Esophagus squamous epithelium (tissue), 5 donors: Measurements from ENCODE around the gene EXOSC5. TPM values are rescaled to one million over a fixed set of nuclear protein-coding genes. Genes with fewer than 3 reads are reported as not detected.

ENCODE experiments used
- DNase-seq: peaks from one replicate; lab custom pipeline; 2025; lab: John Stamatoyannopoulos, UW
- H3K27ac ChIP-seq, 4 donors: fragments of 200-600 bp; sonication (generic); one replicate each; pipeline ENCODE4 v1.5.1; 2016 to 2019; ENCODE audit warnings: mild to moderate bottlenecking in 1 of 4
- H3K27me3 ChIP-seq, 4 donors: fragments of 200-600 bp; sonication (generic); 1 replicate in 3 of 4; 2 replicates in 1 of 4; pipeline versions ENCODE4 v1.5.1 to v1.6.0; 2017 to 2021; ENCODE audit warnings: antibody characterized with exemption in 1 of 4
- H3K36me3 ChIP-seq, 3 donors: fragments of 200-600 bp; sonication (generic); one replicate each; pipeline ENCODE4 v1.5.1; 2016 to 2019
- H3K4me1 ChIP-seq, 3 donors: fragments of 200-600 bp; sonication (generic); one replicate each; pipeline ENCODE4 v1.5.1; 2017 to 2019
- H3K4me3 ChIP-seq, 4 donors: fragments of 200-600 bp; sonication (generic); 1 replicate in 3 of 4; 2 replicates in 1 of 4; pipeline ENCODE4 v1.5.1; 2016 to 2019; ENCODE audit warnings: mild to moderate bottlenecking in 2 of 4, moderate library complexity in 1 of 4
- H3K9me3 ChIP-seq, 3 donors: fragments of 200-600 bp; sonication (generic); one replicate each; pipeline ENCODE4 v1.5.1; 2016 to 2019
- POLR2A ChIP-seq, 4 donors: fragments of 450-650 bp; IDR thresholded peaks; one replicate each; pipeline ENCODE4 v1.6.1; 2017; ENCODE audit warnings: antibody characterized with exemption in 4 of 4, mild to moderate bottlenecking in 4 of 4, moderate library complexity in 3 of 4
- WGBS, 2 donors: methylation state at CpG; one replicate each; pipeline ENCODE4 v1.1.5; 2018; 5-methylcytosine and 5-hydroxymethylcytosine counted together
- intact Hi-C: fragments of 100-400 bp; cut with DNase I; formaldehyde crosslinking; loops from one replicate; pipeline ENCODE4 v1.15.0; 2022
- total RNA-seq, 4 donors: library from RNA; depleted of rRNA; stranded (reverse); fragments of >200 nt; gene quantifications; one replicate each; pipeline ENCODE4 v1.1.0, GENCODE V29; 2016
- TF ChIP-seq, protein P1 (sequence below), 6 experiments: fragments of 450-650 bp in 4 of 6; fragments of 200-600 bp in 2 of 6; sonication (generic) in 2 of 6; IDR thresholded peaks; one replicate each; pipeline ENCODE4 v1.5.1; 2016 to 2019; ENCODE audit warnings: antibody characterized with exemption in 6 of 6, mild to moderate bottlenecking in 4 of 6, moderate library complexity in 4 of 6
- donor health status: DM: yes; HTN: yes; CAD: no.

The EXOSC5 gene
- total RNA-seq, 4 donors from 2014 or later: 22.4 to 37.0 (median 28.6) TPM

DNA sequence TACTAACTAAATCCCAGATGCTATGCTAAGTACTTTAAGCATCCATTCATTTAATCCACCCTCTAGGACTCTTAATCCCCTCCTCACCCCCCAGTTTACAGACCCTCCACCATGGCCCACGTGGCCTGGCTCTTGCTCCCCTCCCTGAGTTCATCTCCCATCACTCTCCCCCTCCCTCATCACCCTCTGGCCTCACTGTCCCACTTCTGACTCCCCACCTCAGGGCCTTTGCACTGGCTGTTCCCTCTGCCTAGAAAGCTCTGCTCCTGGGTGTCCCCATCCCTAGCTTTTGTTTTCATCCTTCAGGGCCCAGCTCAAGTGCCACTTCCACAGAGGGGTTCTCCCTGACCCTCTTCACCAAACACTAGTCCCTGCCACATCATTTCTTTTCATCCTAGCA, 37.4 kb downstream of the EXOSC5 start:
- peaks cover 3 to 43% (median 11%) of the 10 kb centered on the region in 3 donors for H3K4me1 ChIP-seq
- H3K36me3 ChIP-seq: no peaks in the 10 kb centered on the region
- no peak for TF ChIP-seq POLR2A (IDR thresholded peaks at IDR 0.05)
- TF ChIP-seq, protein P1, sequence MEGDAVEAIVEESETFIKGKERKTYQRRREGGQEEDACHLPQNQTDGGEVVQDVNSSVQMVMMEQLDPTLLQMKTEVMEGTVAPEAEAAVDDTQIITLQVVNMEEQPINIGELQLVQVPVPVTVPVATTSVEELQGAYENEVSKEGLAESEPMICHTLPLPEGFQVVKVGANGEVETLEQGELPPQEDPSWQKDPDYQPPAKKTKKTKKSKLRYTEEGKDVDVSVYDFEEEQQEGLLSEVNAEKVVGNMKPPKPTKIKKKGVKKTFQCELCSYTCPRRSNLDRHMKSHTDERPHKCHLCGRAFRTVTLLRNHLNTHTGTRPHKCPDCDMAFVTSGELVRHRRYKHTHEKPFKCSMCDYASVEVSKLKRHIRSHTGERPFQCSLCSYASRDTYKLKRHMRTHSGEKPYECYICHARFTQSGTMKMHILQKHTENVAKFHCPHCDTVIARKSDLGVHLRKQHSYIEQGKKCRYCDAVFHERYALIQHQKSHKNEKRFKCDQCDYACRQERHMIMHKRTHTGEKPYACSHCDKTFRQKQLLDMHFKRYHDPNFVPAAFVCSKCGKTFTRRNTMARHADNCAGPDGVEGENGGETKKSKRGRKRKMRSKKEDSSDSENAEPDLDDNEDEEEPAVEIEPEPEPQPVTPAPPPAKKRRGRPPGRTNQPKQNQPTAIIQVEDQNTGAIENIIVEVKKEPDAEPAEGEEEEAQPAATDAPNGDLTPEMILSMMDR (IDR thresholded peaks at IDR 0.05): no peak
- H3K4me3 ChIP-seq: no peak overlapping the region
- DNase-seq: no peak
- WGBS, 2 donors: 82 to 94% methylated on average over 1 of the region's 1 CpG
- intact Hi-C loops: no loop called here
- no peak overlapping the region for H3K27ac ChIP-seq
- no peaks in the 10 kb centered on the region for H3K9me3 ChIP-seq
- no peaks in the 10 kb centered on the region for H3K27me3 ChIP-seq

- H3K4me3 ChIP-seq: no peak overlapping the region
- no peak overlapping the region for H3K27ac ChIP-seq
- H3K4me1 ChIP-seq: peaks cover 0 to 49% (median 1%) of the 10 kb centered on the region in 3 donors
- no peaks in the 10 kb centered on the region for H3K9me3 ChIP-seq
- H3K36me3 ChIP-seq: no peaks in the 10 kb centered on the region
- 81 to 83% methylated on average over 3 to 5 of the region's 13 CpGs for WGBS, 2 donors
- H3K27me3 ChIP-seq: no peaks in the 10 kb centered on the region
- TF ChIP-seq POLR2A (IDR thresholded peaks at IDR 0.05): no peak
- TF ChIP-seq, protein P1 (IDR thresholded peaks at IDR 0.05): no peak
- intact Hi-C loops: no loop called here
- no peak for DNase-seq
Observed at GRCh38 chr19:41357746-41358145, 39.4 kb downstream of the EXOSC5 start.

GRCh38 chr19:41356984-41357739, 40.0 kb downstream of the EXOSC5 start:
- 71 to 79% methylated on average over 9 to 11 of the region's 11 CpGs for WGBS, 2 donors
- intact Hi-C loops: no loop called here
- H3K27ac ChIP-seq: no peak overlapping the region
- no peak overlapping the region for H3K4me3 ChIP-seq
- no peaks in the 10 kb centered on the region for H3K36me3 ChIP-seq
- no peaks in the 10 kb centered on the region for H3K27me3 ChIP-seq
- H3K9me3 ChIP-seq: no peaks in the 10 kb centered on the region
- no peak for DNase-seq
- H3K4me1 ChIP-seq: peaks cover 0 to 49% (median 0%) of the 10 kb centered on the region in 3 donors
- TF ChIP-seq, protein P1 (IDR thresholded peaks at IDR 0.05): no peak
- no peak for TF ChIP-seq POLR2A (IDR thresholded peaks at IDR 0.05)

DNA sequence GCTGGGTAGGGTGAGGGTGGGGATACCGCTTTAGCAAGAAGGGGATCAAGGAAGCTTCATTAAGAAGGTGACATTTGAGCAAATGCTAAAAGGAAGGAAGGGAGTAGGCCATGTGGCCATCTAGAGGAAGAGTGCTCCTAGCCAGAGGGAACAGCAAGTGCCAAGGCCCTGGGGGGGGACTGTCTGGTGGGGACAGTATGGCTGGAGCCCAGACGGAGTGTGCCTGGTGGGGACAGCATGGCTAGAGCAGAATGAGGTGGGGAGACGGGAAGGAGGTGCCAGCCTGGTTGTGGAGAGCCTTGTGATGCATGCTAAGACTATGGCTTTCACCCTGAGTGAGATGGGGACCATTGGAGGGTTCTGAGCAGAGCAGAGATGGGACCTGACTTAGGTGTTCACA, 41.4 kb downstream of the EXOSC5 start:
- WGBS, 2 donors: 73 to 75% methylated on average over 3 of the region's 3 CpGs
- no peaks in the 10 kb centered on the region for H3K9me3 ChIP-seq
- H3K36me3 ChIP-seq: no peaks in the 10 kb centered on the region
- no peak for DNase-seq
- H3K27ac ChIP-seq: peak overlapping the region in 2 of 4 donors; percentile 14 to 29
- intact Hi-C loops: no loop called here
- no peaks in the 10 kb centered on the region for H3K27me3 ChIP-seq
- H3K4me3 ChIP-seq: no peak overlapping the region
- peaks cover under 1 to 60% (median 9%) of the 10 kb centered on the region in 3 donors for H3K4me1 ChIP-seq
- TF ChIP-seq, protein P1 (IDR thresholded peaks at IDR 0.05): no peak
- TF ChIP-seq POLR2A (IDR thresholded peaks at IDR 0.05): no peak

- intact Hi-C loops: no loop called here
- H3K27ac ChIP-seq: peak overlapping the region in 1 of 4 donors; percentile 95
Observed at GRCh38 chr19:41355035-41355434, 42.1 kb downstream of the EXOSC5 start.

More at GRCh38 chr19:41355035-41355434, 42.1 kb downstream of the EXOSC5 start:
- Histone ChIP-seq H3K9me3 (no peaks in the 10 kb centered on the region), H3K4me3 (no peak overlapping the region), H3K36me3 (no peaks in the 10 kb centered on the region), H3K4me1 (peaks cover 8 to 68% (median 14%) of the 10 kb centered on the region in 3 donors), H3K27me3 (no peaks in the 10 kb centered on the region)
- 100% methylated on average over 1 of the region's 1 CpG for WGBS, 2 donors
- DNase-seq: no peak
- no peak for TF ChIP-seq POLR2A (IDR thresholded peaks at IDR 0.05)
- TF ChIP-seq, protein P1 (IDR thresholded peaks at IDR 0.05): no peak
